HG03575 (cell line): ENCODE results near the gene SHOX.
"Not testable (repeated sequence)": the region's sequence is repeated elsewhere in the genome, so short reads cannot be mapped to it uniquely, and the experiment has no call there.

Source experiments
- ATAC-seq: cut with Tn5 transposase; IDR thresholded peaks from one replicate; pipeline ENCODE4 v1.9.1; 2021; ENCODE audit not compliant: unreplicated experiment, insufficient number of reproducible peaks, low FRiP score; ENCODE audit errors: extremely low read depth

The SHOX gene

DNA sequence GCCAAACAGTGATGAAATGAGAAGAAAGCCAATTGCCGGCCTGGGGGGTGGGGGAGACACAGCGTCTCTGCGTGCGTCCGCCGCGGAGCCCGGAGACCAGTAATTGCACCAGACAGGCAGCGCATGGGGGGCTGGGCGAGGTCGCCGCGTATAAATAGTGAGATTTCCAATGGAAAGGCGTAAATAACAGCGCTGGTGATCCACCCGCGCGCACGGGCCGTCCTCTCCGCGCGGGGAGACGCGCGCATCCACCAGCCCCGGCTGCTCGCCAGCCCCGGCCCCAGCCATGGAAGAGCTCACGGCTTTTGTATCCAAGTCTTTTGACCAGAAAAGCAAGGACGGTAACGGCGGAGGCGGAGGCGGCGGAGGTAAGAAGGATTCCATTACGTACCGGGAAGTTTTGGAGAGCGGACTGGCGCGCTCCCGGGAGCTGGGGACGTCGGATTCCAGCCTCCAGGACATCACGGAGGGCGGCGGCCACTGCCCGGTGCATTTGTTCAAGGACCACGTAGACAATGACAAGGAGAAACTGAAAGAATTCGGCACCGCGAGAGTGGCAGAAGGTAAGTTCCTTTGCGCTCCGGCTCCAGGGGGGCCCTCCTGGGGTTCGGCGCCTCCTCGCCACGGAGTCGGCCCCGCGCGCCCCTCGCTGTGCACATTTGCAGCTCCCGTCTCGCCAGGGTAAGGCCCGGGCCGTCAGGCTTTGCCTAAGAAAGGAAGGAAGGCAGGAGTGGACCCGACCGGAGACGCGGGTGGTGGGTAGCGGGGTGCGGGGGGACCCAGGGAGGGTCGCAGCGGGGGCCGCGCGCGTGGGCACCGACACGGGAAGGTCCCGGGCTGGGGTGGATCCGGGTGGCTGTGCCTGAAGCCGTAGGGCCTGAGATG is at the start of gene SHOX:
SHOX (plus strand) TSS at position 180 of the 885 bp plus-strand sequence; CDS start at position 287, 107 bp downstream.
- ATAC-seq, result no peak

DNA sequence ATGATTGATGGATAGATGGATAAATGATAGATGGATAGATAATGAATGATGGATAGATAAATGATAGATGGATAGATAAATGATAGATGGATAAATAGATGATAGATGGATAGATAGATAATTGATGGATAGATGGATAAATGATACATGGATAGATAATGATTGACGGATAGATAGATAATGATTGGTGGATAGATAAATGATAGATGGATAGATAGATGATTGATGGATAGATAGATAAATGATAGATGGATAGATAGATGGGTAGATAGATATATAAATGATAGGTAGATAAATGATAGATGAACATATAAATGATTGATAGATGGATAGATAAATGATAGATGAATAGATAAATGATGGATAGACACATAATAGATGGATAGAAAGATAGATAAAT is 49.5 kb upstream of the SHOX start:
- no peak for ATAC-seq

DNA sequence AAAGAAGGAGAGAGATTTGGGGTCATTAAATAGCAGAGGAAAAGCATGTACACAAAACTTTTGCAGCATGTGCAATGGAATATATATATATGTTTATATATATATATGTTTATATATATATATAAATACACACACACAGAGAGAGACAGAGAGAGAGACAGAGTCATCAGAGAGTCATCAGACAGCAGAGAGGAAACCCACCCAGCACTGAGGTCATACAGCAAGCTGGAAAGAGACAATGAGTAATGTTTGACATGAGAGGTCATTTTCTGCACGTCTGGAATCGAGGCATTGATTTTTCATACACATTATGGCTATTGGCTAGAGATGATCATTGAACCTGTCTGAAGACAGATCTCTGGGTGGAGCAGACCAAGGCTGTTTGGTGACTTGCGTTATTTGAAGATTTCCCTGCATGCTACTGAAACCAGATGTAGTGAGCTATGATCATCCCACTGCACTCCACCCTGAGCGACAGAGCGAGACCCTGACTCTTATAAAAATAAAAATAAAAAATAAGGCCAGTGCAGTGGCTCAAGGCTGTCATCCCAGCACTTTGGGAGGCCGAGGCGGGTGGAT is 48.8 kb upstream of the SHOX start:
- ATAC-seq, result no peak

DNA sequence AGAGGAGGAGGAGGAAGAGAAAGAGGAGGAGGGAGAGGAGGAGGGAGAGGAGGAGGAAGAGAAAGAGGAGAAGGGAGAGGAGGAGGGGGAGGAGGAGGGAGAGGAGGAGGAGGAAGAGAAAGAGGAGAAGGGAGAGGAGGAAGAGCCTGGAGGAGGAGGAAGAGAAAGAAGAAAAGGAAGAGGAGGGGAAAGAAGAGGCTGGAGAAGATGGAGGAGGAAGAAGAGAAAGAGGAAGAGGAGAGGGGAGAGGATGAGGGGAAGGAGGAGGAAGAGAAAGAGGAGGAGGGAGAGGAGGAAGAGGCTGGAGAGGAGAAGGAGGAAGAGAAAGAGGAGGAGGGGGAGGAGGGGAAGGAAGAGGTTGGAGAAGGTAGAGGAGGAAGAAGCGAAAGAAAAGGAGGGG is 46.0 kb upstream of the SHOX start:
- ATAC-seq, result no peak

DNA sequence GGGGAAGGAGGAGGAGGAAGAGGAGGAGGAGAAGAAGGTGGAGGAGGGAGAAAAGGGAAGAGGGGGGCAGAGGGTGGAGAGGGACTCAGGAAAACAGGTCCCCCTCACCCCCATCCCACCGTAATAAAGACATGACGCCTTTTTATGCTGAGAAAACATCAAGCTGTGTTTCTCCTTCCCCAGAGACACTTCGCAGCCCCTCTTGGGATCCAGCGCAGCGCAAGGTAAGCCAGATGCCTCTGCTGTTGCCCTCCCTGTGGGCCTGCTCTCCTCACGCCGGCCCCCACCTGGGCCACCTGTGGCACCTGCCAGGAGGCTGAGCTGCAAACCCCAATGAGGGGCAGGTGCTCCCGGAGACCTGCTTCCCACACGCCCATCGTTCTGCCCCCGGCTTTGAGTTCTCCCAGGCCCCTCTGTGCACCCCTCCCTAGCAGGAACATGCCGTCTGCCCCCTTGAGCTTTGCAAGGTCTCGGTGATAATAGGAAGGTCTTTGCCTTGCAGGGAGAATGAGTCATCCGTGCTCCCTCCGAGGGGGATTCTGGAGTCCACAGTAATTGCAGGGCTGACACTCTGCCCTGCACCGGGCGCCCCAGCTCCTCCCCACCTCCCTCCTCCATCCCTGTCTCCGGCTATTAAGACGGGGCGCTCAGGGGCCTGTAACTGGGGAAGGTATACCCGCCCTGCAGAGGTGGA is 45.3 kb upstream of the SHOX start:
- no peak for ATAC-seq

DNA sequence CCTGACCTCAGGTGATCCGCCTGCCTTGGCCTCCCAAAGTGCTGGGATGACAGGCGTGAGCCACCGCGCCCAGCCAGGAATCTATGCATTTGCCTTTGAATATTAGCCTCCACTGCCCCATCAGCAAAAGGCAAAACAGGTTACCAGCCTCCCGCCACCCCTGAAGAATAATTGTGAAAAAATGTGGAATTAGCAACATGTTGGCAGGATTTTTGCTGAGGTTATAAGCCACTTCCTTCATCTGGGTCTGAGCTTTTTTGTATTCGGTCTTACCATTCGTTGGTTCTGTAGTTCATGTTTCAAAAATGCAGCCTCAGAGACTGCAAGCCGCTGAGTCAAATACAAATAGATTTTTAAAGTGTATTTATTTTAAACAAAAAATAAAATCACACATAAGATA is 44.2 kb upstream of the SHOX start:
- ATAC-seq, result no peak

DNA sequence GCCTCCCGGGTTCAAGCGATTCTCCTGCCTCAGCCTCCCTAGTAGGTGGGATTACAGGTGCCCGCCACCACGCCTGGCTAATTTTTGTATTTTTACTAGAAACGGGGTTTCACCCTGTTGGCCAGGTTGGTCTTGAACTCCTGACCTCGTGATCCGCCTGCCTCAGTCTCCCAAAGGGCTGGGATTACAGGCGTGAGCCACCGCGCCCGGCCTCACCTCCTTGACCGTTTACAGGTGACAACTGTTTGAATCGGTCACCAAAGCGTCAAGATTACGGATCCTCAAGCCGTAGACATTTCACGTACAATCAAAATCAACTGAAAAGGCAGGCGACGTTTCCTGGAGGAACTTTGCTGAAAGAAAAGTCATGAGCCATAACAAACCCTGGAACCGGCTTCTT is 41.3 kb upstream of the SHOX start:
- not testable (repeated sequence) for ATAC-seq

DNA sequence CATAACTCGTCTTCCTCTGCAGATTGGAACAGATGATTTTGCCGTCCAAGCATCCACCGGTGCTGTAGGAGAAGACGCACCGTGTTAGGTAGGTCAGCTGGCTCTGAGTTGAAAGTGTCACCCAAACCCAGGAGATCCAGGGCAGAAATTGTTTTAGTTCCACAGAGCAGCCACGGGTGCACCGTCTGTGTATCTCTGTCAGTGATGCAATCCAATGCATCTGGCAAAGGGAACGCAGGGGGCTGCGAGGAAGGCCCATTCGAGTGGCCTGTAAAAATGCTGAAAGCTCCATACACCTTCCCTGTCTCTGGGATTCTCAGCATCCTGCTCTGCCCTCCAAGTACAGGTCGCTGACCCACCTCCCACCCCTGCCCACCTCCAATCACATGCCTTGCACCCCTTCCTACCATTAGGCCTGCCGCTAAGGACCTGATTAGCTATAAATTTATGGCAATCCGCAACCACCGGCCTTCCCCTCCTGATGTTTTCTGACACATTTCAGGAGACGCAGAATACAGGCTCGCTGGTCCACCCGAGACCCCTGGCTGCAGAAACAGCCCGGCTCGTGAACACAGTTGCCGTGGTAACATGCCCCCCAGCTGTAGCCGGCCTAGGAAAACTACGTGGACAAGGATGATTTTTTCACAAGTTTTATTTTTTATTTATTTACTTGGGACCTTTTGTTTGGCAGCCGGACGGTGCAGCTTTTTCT is 39.7 kb upstream of the SHOX start:
- ATAC-seq, result no peak

DNA sequence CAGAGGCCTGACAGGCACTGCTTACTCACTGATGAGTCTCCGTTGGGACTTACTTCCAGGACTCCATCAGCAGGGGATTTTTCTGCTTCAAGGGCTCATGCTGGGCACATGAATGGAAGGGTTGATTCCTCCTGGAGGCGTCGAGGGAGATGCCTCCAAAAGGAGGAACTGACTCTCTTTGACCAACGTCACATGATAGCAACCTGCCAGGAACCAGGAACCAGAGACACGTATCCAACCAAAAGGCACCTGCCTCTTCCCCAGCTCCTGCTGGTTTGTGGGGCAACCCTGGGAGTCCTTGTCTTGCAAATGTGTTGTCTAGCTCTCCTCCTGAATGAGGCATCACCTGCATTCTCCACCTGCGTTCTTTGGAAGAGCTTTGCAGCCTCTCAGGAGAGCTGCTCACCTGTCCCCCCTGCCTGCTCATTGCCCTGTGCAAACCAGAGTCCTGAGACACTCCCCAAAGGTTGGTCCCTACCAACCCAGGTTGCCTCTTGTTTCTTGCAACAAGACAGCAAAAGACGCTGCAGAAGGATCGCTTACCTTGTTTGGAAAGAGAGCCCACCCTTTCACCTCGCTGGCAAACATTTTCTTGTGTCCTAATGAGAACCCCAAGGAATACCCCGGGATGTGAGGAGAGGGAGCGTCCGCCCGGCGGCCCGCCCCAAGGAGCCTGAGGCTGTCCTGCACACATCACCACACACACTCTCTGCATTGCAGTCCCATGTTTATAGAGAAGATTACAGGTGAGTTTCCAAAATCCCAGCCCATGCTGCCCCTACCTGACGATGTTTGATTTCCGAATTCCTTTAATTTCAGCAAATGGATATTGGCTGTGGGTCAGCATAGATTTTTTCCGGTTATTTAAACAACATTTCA is 30.5 kb upstream of the SHOX start:
- no peak for ATAC-seq

DNA sequence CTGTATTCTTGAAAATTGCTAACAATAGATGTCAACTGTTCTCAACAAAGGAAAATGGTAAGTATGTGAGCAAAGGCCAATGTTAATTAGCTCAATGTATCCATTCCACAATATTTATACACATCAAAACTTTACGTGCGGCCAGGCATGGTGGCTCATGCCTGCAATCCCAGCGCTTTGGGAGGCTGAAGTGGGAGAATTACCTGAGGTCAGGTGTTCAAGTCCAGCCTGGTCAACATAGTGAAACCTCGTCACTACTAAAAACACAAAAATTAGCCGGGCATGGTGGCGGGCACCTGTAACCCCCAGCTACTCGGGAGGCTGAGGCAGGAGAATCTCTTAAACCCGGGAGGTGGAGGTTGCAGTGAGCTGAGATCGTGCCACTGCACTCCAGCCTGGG is 27.6 kb upstream of the SHOX start:
- not testable (repeated sequence) for ATAC-seq

DNA sequence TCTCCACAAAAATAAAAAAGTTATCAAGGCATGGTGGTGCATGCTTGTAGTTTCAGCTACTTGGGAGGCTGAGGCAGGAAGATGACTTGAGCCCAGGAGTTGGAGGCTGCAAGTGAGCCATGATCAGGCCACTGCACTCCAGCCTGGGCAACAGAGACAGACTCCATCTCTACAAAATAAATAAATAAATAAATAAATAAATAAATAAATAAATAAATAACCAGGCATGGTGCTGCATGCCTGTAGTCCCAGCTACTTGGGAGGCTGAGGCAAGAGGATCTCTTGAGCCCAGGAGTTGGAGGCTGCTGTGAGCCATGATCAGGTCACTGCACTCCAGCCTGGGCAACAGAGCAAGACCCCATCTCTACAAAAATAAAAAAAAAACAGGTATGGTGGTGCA is 26.0 kb upstream of the SHOX start:
- not testable (repeated sequence) for ATAC-seq

DNA sequence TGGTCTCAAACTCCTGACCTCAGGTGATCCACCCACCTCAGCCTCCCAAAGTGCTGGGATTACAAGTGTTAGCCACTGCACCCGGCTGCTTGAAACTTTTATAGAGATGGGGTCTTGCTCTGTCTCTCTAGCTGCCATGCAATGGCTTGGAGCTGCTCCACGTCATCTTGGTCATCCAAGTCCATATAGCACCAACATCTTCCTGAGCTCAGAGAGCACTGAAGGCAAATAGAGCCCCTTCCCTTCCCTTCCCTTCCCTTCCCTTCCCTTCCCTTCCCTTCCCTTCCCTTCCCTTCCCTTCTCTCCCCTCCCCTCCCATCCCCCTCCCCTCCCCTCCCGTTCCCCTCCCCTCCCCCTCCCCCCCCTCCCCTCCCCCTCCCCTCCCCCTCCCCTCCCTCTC is 22.5 kb upstream of the SHOX start:
- not testable (repeated sequence) for ATAC-seq

DNA sequence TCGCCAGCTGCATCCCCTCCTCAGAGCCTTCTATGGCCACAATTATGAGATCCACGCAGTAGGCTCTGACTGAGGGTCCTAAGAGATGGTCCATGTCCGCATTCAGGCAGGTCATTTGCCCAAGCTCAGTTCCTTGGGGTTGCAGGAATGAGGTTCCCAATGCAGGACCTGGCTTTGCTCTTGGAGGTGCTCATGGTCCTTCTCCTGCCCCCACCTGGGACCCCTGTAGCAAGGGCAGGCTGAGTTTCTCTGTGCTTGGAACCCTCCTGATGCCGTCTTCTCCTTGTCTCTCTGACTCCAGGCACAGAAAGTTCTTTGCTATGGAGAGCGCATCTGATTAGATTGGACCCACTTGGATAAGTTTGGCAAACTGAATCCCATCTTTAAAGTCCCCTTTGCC is 16.5 kb upstream of the SHOX start:
- no peak for ATAC-seq

DNA sequence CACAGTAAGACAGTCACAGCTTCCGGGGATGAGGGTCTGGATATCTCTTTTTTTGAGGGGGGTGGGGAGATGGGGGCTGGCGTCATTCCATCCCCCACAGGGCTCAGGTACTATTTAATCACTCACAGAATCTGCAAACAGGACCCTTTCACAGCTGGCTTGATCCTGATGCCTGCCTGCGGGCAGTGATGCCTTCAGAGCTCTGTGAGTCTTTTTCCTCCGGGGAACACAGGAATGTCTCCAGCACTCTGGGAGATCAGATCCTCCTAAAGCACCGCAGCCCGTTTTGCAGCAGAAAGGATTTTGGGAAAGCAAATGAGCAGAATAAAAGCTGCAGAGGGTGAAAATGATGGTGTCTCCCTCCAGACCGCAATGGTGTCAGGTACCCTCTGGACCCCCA is 13.2 kb upstream of the SHOX start:
- ATAC-seq, result no peak

DNA sequence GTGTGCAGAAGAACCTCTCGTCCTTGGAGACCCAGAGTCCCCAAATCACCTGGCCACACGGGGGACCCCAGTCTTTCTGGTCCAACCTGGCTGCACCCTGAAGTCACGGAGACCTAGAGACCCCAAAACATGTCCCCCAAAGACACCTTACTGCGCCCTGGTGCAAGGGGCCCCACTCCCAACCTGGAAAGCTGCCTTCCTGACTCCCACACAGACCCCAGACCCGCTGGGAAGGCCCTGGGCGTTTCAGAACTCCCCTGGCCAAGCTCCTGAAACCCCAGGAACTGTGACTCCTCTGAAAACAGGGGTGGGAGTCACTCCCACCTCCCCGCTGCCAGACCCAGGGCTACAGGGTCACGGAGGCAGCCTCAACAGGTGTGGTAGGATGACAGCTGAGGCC is 12.7 kb upstream of the SHOX start:
- ATAC-seq, result no peak

DNA sequence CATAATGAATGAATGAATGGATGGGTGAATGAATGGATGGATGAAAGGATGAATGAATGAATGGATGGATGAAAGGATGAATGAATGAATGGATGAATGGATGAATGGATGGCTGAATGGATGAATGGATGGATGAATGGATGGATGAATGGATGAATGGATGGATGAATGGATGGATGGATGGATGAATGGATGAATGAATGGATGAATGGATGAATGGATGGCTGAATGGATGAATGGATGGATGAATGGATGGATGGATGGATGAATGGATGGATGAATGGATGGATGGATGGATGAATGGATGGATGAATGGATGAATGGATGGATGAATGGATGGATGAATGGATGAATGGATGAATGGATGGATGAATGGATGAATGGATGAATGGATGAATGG is 12.3 kb upstream of the SHOX start:
- ATAC-seq, result not testable (repeated sequence)

DNA sequence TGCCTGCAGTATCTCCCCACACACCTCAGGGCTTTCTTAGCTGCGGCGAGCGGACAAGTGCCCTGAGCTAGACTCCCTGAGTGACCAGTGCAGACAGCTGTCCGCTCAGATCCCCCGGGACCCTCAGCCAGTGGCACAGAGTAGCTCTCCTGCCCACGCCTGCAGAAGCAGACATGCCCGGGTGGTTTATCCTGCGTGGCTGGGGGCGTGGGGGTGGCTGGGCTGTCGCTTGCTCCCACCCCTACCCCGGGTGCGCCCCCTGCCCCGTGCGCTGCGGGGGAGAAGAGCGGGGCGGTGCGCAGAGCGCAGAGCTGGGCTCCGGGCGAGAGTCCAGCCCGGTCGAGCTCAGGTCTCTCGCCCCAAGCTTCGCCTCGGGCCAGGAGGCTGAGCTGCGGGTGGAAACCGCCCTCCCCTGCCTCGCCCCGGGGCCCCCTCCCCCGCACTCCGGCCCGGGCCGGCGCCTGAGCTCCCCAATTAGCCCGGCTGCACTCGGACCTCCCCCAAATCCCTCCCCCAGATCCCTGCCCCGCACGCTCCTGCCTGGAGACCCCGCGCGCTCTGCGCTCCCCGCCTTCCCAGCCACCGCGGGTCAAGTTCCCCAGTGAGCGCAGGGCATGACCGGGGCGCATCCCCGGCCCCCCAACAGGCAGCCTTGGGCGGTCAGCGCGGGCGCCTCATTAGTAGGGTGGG is 11.7 kb upstream of the SHOX start:
- no peak for ATAC-seq

DNA sequence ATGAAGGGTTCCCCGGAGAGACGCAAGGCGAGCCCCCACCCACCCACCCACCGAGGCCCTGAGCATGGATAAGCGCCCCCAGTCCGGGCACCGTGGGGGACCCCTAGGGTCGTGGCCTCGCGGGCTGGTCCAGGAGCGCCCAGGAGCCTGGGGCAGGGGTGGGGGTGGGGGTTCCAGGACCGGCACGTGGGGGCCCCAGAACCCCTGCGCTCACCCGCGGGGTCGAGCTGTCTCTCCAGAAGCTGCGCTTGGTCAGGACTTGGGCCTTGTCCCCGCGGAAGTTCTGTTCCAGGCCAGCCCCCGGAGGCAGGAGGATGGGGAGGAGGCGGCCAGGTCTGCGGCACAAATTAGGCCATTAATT is 11.2 kb upstream of the SHOX start:
- ATAC-seq, result no peak
